ENCODE data around the gene UBE2D2. TPM values are rescaled to one million over a fixed set of nuclear protein-coding genes. Genes with fewer than 3 reads are reported as not detected.
"Not testable (repeated sequence)": the region's sequence is repeated elsewhere in the genome, so short reads cannot be mapped to it uniquely, and the experiment has no call there.

Gene UBE2D2
- total and polyA plus RNA-seq, 9 donors = 66.8 to 230 (median 117) TPM

GRCh38 chr5:139597134-139597533 is 36.0 kb downstream of the UBE2D2 start:
- TF ChIP-seq CTCF (IDR thresholded peaks at IDR 0.05) (no peak), POLR2A (IDR thresholded peaks at IDR 0.05) (no peak), EP300 (IDR thresholded peaks at IDR 0.05) (no peak)
- H3K4me1 ChIP-seq (ENCODE audit: insufficient read depth) = peaks cover 6% of the 10 kb centered on the region
- H3K4me3 ChIP-seq = no peak overlapping the region
- H3K36me3 ChIP-seq = no peaks in the 10 kb centered on the region
- H3K27ac ChIP-seq = no peak overlapping the region
- H3K9me3 ChIP-seq = no peaks in the 10 kb centered on the region
- no peak for DNase-seq
- intact Hi-C loops (cut with DNase I) = no loop called here
- H3K27me3 ChIP-seq = no peaks in the 10 kb centered on the region

GRCh38 chr5:139598601-139598965 is 37.4 kb downstream of the UBE2D2 start:
- H3K9me3 ChIP-seq; intact Hi-C loops (cut with DNase I); H3K4me3 ChIP-seq; H3K4me1 ChIP-seq (ENCODE audit: insufficient read depth); H3K27me3 ChIP-seq; H3K36me3 ChIP-seq; H3K27ac ChIP-seq: not testable (repeated sequence)
- WGBS, 3 donors = 98% methylated on average over 5 of the region's 5 CpGs
- peak in 1 of 5 donors; percentile 6 for DNase-seq

GRCh38 chr5:139600336-139600949 is 39.3 kb downstream of the UBE2D2 start:
- no peak for TF ChIP-seq POLR2A (IDR thresholded peaks at IDR 0.05)
- no peak for TF ChIP-seq CTCF (IDR thresholded peaks at IDR 0.05)
- no peak for TF ChIP-seq EP300 (IDR thresholded peaks at IDR 0.05)
- peaks cover 2% of the 10 kb centered on the region for H3K4me1 ChIP-seq (ENCODE audit: insufficient read depth)
- H3K27ac ChIP-seq = no peak overlapping the region
- H3K27me3 ChIP-seq = no peaks in the 10 kb centered on the region
- DNase-seq = no peak
- 89 to 93% (median 91%) methylated on average over 7 of the region's 7 CpGs for WGBS, 3 donors
- H3K4me3 ChIP-seq = no peak overlapping the region
- H3K36me3 ChIP-seq = no peaks in the 10 kb centered on the region
- intact Hi-C loops (cut with DNase I) = no loop called here
- no peaks in the 10 kb centered on the region for H3K9me3 ChIP-seq

GRCh38 chr5:139601429-139601828 is 40.3 kb downstream of the UBE2D2 start:
- H3K27ac ChIP-seq = no peak overlapping the region
- DNase-seq = peak in 1 of 5 donors; percentile 26
- no peaks in the 10 kb centered on the region for H3K27me3 ChIP-seq
- no peaks in the 10 kb centered on the region for H3K36me3 ChIP-seq
- intact Hi-C loops (cut with DNase I) = no loop called here
- no peaks in the 10 kb centered on the region for H3K9me3 ChIP-seq
- peaks cover 2% of the 10 kb centered on the region for H3K4me1 ChIP-seq (ENCODE audit: insufficient read depth)
- TF ChIP-seq EP300 (IDR thresholded peaks at IDR 0.05) (no peak), CTCF (IDR thresholded peaks at IDR 0.05) (no peak), POLR2A (IDR thresholded peaks at IDR 0.05) (no peak)
- 90 to 91% (median 90%) methylated on average over 12 of the region's 12 CpGs for WGBS, 3 donors
- no peak overlapping the region for H3K4me3 ChIP-seq

GRCh38 chr5:139601948-139602347 is 40.8 kb downstream of the UBE2D2 start:
- H3K4me3 ChIP-seq; intact Hi-C loops (cut with DNase I); H3K27me3 ChIP-seq; H3K27ac ChIP-seq; H3K9me3 ChIP-seq; H3K36me3 ChIP-seq; H3K4me1 ChIP-seq (ENCODE audit: insufficient read depth): not testable (repeated sequence)
- DNase-seq = peak in 1 of 5 donors; percentile 13
- 83 to 90% (median 87%) methylated on average over 9 of the region's 9 CpGs for WGBS, 3 donors

Measured in ovary (tissue), 9 donors.